GM12878 (cell line): ENCODE measurements around the gene QSOX1.
A peak's percentile ranks its signal among the peaks of the same experiment; 100 is the strongest.

Source experiments
- BCLAF1 ChIP-seq: fragments of 450-650 bp; IDR thresholded peaks from 2 replicates; pipeline ENCODE4 v1.6.1; 2017; ENCODE audit warnings: antibody characterized with exemption, mild to moderate bottlenecking, moderate library complexity
- CBX5 ChIP-seq: sonication (generic); IDR thresholded peaks from 2 replicates; pipeline ENCODE4 v1.6.1; 2016; ENCODE audit warnings: low read depth, moderate library complexity, mild to moderate bottlenecking, inconsistent platforms
- CHD4 ChIP-seq: fragments of 200-600 bp; sonication (generic); IDR thresholded peaks from 2 replicates; pipeline ENCODE4 v1.6.1; 2016; ENCODE audit warnings: mild to moderate bottlenecking
- CTCF ChIP-seq, 3 experiments: IDR thresholded peaks in 2 of 3; conservative IDR thresholded peaks in 1 of 3; 2 replicates each; pipeline ENCODE4 v1.5.1; 2011; ENCODE audit warnings: low read depth in 3 of 3, low read length in 3 of 3, mild to moderate bottlenecking in 3 of 3, control low read depth in 2 of 3, moderate library complexity in 2 of 3, inconsistent platforms in 1 of 3, mixed read lengths in 1 of 3; ENCODE audit not compliant: control insufficient read depth in 2 of 3, insufficient read depth in 1 of 3; ENCODE audit errors: extremely low read depth in 1 of 3
- FOXM1 ChIP-seq: IDR thresholded peaks from 2 replicates; pipeline ENCODE4 v1.6.1; 2012; ENCODE audit warnings: low read depth, mild to moderate bottlenecking, inconsistent platforms, low read length, moderate library complexity
- NBN ChIP-seq: fragments of 450-650 bp; IDR thresholded peaks from 2 replicates; pipeline ENCODE4 v1.6.1; 2016
- POLR2A ChIP-seq: IDR thresholded peaks from 2 replicates; pipeline ENCODE4 v1.6.1; 2011; ENCODE audit warnings: low read depth, mild to moderate bottlenecking, low read length
- REST ChIP-seq: IDR thresholded peaks from 2 replicates; pipeline ENCODE4 v1.6.1; 2012; ENCODE audit warnings: mild to moderate bottlenecking, low read depth, low read length
- YY1 ChIP-seq: IDR thresholded peaks from 2 replicates; pipeline ENCODE4 v1.6.1; 2011; ENCODE audit warnings: low read depth, mild to moderate bottlenecking, low read length
- ZBTB40 ChIP-seq: fragments of 450-650 bp; IDR thresholded peaks from 2 replicates; pipeline ENCODE4 v1.6.1; 2016; ENCODE audit warnings: mild to moderate bottlenecking, moderate library complexity, borderline replicate concordance
- ZNF592 ChIP-seq: fragments of 450-650 bp; IDR thresholded peaks from 2 replicates; pipeline ENCODE4 v1.6.1; 2017; ENCODE audit warnings: mild to moderate bottlenecking, moderate library complexity

GRCh38 chr1:180252638-180253536, 98.2 kb downstream of the QSOX1 start:
- TF ChIP-seq CTCF (IDR thresholded peaks at IDR 0.05 in 2 of 3, conservative IDR thresholded peaks at IDR 0.05 in 1 of 3; ENCODE audit: control insufficient read depth in 2 of 3, extremely low read depth in 1 of 3, insufficient read depth in 1 of 3, low read depth in 3 of 3, low read length in 3 of 3) (peak; percentile 87 to 92 (median 92)), REST (no peak), CHD4 (no peak), YY1 (0 out of 2 replicates have a peak, but pooled peaks have one; percentile 48), POLR2A (no peak), CBX5 (no peak), ZBTB40 (no peak), FOXM1 (no peak), BCLAF1 (no peak), ZNF592 (no peak), NBN (peak; percentile 48; the same call in 1 of the 2 replicates)
